HG02642 (cell line): ENCODE measurements around the gene SYNGR4.

Source experiments
- ATAC-seq: cut with Tn5 transposase; IDR thresholded peaks from one replicate; pipeline ENCODE4 v1.9.1; 2021; ENCODE audit warnings: mild to moderate bottlenecking; ENCODE audit not compliant: unreplicated experiment, poor library complexity

SYNGR4 gene

DNA sequence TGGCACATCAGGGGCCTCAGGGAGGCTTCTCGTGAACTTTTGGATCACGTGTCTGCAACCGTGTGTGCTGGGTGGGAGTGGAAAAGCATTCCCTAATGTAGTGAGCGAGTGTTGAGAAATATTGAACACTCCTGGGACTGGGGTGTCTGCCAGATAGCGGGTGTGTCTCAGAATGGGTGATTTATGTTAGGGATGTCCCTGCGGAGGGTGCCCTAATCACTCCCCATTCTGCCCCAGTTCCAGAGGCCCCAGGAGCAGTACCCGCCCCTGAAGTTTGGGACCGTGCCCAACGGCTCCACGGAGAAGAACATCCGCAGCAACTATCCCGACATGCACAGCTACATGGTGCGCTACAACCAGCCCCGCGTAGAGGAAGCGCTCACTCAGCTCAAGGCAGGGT, 57.4 kb downstream of the SYNGR4 start:
- ATAC-seq, result no peak

DNA sequence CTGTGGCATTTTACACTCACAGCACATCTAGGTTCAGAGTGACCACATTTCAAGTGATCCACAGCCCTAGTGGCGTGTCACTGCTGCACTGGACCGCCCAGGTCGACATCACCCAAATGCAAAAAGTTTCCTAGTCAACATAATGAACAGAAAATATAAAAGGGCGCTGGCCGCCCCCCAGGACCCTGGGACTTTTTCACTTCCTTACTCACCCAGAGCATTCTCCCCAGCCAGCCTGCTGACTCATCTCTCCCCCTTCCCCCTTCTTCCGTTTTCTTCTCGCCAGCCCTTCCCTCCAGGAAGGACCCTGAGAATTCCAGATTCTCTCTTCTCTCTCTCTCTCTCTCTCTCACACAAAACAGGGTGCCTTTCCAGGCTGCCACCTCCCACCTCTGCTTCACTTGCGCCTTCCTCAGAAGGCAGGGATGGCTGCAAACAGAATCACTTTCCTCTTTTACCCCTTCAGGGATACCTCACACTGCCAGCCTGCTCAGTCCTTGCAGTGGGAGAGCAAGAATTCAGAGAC, 60.6 kb downstream of the SYNGR4 start:
- ATAC-seq, result no peak
